ENCODE results near the gene NFILZ.

- no peak for TF ChIP-seq EZH2 (IDR thresholded peaks at IDR 0.05)
- TF ChIP-seq POLR2AphosphoS5 (IDR thresholded peaks at IDR 0.05; ENCODE audit: borderline replicate concordance, low read depth, low read length) = no peak
- no peak for TF ChIP-seq FOXP2 (optimal IDR thresholded peaks at IDR 0.05; ENCODE audit: control extremely low read depth, extremely low read length, insufficient read depth)
Measured at GRCh38 chr19:8615024-8615423, 15.4 kb upstream of the NFILZ start.
